Limb (tissue), 2 donors: Measurements from ENCODE around the gene CD8B.

Source experiments
- DNase-seq, 2 donors: peaks; one replicate each; pipeline ENCODE4 v3.0.0-alpha.2; 2016; ENCODE audit errors: extremely low spot score in 2 of 2

The CD8B gene

GRCh38 chr2:86774862-86775261, 86.8 kb downstream of the CD8B start:
- DNase-seq, result no peak

DNA sequence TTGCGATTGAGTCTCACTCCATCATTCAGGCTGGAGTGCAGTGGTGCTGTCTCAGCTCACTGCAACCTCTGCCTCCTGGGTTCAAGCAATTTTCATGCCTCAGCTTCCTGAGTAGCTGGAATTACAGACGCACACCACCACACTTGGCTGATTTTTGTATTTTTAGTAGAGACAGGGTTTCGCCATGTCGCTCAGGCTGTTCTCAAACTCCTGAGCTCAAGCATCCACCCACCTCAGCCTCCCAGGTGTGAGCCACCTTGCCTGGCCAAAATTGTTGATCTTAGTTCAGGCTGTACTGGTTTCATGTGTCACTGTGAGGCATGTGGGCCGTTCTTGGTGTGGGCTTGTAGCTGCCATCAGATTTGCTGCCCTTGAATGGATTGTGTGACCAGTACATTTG, 89.1 kb downstream of the CD8B start:
- no peak for DNase-seq

- no peak for DNase-seq
These were observed 90.8 kb downstream of the CD8B start for GRCh38 chr2:86770816-86771301.

GRCh38 chr2:86769838-86770237, 91.8 kb downstream of the CD8B start:
- no peak for DNase-seq

DNA sequence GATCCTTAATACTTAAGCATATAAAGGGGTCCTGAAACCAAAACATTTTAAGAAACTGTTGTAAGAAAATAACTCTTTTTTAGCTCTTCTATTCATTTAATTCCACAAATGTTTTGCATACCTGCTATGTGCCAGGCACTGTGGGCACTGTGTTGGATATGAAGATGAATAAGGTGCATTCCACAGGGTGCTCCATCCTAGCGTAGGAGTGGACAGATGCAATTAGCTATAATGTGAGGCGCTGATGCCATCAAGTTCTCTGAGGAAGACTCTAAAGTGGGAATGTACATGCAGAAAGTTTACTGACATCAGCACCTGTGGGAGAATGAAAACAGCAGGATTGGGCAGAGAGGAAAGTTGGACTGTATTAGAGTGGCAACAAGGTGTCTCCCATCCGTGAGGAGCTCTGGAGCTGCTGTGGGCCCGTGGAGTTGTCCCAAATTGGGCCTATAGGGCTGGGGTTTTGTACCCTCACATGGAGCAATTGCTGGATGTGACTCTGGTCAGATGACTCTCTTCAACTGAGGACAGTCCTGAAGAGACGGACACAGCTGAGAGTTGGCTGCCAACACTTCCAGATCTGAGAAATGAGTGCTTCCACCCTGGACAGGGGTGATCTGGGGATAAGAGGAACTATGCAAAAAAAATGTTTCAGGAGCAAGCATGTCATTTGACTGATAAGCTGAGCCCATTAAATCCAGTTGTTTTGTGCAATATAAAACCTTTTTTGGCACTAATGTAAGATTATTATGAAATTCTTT, 93.3 kb downstream of the CD8B start:
- no peak for DNase-seq
